Effector CD8-positive, alpha-beta T cell (primary cell): ENCODE results near the gene SNAPC1.

Experiments
- DNase-seq: peaks from one replicate; lab custom pipeline; 2025; lab: John Stamatoyannopoulos, UW

The SNAPC1 gene

DNA sequence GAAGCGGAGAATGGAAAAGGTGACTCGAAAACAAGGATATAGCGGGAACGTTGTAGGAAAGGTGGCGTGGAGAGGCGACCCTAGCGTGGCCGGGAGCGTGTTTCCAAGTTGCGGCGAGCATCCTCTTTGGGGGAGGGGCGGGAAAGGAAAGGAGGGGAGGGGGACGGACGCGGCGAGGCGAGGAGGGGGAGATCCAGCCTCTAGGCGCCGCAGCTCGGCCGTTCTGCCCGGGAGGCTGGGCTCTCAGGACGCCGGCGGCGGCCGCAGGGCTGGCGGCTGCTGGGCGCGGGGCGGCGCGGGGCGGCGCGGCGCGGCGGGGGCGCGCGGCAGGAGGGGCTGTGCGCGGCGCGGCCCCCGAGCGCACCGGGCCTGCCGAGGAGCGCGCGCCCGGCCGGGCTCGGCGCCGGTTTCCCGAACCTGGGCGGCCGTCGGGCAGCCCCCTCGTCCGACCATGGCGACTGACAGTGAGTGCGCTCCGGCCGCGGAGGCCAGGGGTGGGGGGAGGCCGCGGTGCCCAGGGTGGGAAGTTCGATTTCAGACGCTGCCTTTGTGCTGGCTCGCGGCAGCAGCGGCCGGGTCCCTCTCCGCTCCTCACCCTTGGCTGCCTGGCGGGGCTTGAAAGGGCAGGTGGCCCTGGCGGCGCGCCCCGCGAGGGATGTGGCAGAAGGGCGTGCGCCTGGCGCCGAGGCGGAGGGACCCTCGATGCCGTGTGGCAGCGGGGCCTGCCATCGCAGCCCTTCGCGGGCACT is 50.3 kb downstream of the SNAPC1 start, which contains the start of gene SYT16:
SYT16 (plus strand) TSS at position 357 of the 749 bp plus-strand sequence.
- DNase-seq: no peak

DNA sequence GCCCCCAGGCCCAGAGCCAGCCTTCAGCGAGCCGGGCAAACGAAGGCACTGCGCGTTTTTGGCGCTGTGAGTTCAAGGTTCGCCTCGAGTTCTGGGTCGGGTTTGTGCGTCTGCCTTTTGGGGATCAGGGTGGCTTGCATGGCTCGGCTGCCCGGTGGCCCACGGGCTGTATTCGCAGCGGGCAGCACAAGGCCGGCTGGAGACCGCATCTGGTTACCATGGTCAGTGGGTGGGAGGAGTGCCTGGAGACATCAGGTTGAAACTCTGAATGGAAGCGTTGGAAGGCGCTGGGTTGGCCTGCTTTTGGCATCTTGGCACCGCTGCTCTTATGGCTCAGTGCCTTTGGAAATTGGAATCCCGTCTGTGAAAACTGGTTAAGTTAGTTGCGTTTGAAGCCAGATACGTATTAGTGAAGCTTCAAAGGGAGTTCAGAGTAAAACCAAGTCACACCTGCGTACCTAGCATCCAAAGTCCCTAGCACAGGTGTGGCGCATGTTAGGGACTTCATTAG is 50.9 kb downstream of the SNAPC1 start:
- DNase-seq: no peak

DNA sequence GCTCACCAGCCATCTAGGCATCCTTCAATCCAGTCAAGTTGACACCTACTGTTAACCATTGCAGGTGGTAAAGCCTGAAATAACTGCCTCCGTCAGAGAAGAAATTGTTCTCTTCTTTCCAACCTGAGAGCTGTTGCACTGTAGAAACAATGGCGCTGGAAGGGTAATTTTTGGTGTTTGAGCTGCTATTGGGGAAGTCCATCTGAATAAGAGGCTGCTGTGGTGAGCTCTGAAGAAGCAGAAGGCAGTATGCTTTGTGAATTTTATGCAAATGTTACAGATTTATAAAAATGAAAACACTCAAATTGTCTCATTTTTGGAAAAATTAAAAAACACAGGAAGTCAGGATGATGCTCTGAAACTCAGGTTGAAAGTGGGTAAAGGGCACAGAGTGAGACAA is 60.2 kb downstream of the SNAPC1 start:
- no peak for DNase-seq

- no peak for DNase-seq
Observed at GRCh38 chr14:61832783-61833182, 70.6 kb downstream of the SNAPC1 start.

GRCh38 chr14:61836184-61836583 is 74.0 kb downstream of the SNAPC1 start:
- DNase-seq: no peak

DNA sequence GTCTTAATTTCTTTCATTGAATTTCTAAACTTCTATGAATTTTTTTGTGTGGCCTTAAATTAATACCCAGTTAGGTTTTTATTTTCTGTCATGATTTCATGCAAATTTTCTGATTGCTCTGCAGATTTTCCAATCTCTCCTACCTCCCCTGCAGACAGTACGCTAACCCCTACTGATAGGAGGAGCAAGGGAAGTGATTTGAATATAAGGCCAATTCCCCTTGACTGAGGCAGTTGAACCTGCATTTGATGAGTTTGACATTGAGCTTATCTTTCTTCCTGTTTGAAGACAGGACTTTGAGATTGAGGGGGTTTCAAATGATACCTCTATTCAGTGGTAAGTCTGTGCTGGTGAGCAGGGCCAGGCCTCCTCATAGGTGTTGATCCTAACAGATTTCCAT is 74.6 kb downstream of the SNAPC1 start:
- no peak for DNase-seq

GRCh38 chr14:61837336-61838229 is 75.4 kb downstream of the SNAPC1 start:
- peak; percentile 56 for DNase-seq

GRCh38 chr14:61838661-61839245 is 76.5 kb downstream of the SNAPC1 start:
- no peak for DNase-seq

GRCh38 chr14:61839507-61839906 is 77.3 kb downstream of the SNAPC1 start:
- no peak for DNase-seq

GRCh38 chr14:61841145-61841544 is 78.9 kb downstream of the SNAPC1 start:
- DNase-seq: no peak
